DOHH2 (cell line): ENCODE data around the gene IFITM1.

Experiments used
- EZH2phosphoT487 ChIP-seq: fragments of 200-600 bp; sonication (generic); IDR thresholded peaks from 2 replicates; pipeline ENCODE4 v1.6.1; 2017; ENCODE audit warnings: borderline replicate concordance, mild to moderate bottlenecking, antibody characterized with exemption, low read length, moderate library complexity, mixed read lengths
- TF ChIP-seq, protein P1 (sequence below): fragments of 200-600 bp; sonication (generic); IDR thresholded peaks from one replicate; pipeline ENCODE4 v1.5.1; 2014; ENCODE audit warnings: antibody characterized with exemption, mild to moderate bottlenecking, low read depth, low read length; ENCODE audit not compliant: poor library complexity, severe bottlenecking

DNA sequence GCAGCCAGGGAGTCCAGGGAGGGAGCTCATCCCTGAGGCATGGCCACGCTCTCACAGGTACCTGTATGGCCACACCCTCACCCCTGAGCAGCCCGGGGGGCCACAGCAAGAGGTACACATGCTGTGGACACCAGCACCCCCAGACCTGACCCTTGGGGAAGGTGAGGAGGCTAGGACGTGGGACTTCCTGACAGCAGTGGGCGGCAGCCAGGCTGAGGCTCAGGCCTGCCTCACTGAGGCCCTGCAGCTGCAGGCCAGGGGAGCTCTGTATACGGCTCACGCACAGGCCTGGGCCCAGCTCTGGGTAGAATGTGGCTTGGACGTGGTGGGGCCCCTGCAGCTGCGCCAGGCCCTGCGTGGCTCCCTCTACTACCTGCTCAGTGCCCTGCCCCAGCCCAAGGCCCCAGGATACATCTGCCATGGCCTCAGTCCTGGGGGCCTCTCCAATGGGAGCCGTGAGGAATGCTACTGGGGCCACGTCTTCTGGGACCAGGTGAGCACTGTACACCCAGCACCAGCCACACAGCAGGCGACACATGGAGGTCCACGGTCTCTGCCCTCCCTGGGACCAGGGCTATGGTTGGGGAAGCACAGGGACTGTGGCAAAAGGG lies 23.1 kb upstream of the IFITM1 start:
- TF ChIP-seq, protein P1, sequence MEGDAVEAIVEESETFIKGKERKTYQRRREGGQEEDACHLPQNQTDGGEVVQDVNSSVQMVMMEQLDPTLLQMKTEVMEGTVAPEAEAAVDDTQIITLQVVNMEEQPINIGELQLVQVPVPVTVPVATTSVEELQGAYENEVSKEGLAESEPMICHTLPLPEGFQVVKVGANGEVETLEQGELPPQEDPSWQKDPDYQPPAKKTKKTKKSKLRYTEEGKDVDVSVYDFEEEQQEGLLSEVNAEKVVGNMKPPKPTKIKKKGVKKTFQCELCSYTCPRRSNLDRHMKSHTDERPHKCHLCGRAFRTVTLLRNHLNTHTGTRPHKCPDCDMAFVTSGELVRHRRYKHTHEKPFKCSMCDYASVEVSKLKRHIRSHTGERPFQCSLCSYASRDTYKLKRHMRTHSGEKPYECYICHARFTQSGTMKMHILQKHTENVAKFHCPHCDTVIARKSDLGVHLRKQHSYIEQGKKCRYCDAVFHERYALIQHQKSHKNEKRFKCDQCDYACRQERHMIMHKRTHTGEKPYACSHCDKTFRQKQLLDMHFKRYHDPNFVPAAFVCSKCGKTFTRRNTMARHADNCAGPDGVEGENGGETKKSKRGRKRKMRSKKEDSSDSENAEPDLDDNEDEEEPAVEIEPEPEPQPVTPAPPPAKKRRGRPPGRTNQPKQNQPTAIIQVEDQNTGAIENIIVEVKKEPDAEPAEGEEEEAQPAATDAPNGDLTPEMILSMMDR = no peak
- no peak for TF ChIP-seq EZH2phosphoT487
